GM12873 (cell line): Measurements from ENCODE around the gene GPSM1.

Experiments used
- CTCF ChIP-seq: IDR thresholded peaks from 2 replicates; pipeline ENCODE4 v1.5.1; 2012; ENCODE audit warnings: low read depth, mild to moderate bottlenecking, moderate library complexity, low read length, control low read depth; ENCODE audit not compliant: insufficient read depth; ENCODE audit errors: missing control alignments

Gene GPSM1

GRCh38 chr9:136361047-136361753 lies 33.9 kb downstream of the GPSM1 start:
- TF ChIP-seq CTCF: no peak

- TF ChIP-seq CTCF: no peak
Measured at GRCh38 chr9:136361754-136362449, 34.6 kb downstream of the GPSM1 start.

- no peak for TF ChIP-seq CTCF
Measured at GRCh38 chr9:136362450-136362784, 35.1 kb downstream of the GPSM1 start.

GRCh38 chr9:136363106-136363948 lies 36.0 kb downstream of the GPSM1 start, which contains the start of gene DNLZ:
DNLZ (minus strand) TSS chr9:136363744; CDS start chr9:136363714, 30 bp downstream.
- TF ChIP-seq CTCF: peak; percentile 91

- no peak for TF ChIP-seq CTCF
Measured at GRCh38 chr9:136363949-136364748, 36.8 kb downstream of the GPSM1 start.

GRCh38 chr9:136364942-136365774 lies 37.8 kb downstream of the GPSM1 start:
- TF ChIP-seq CTCF: no peak
